Posterior cingulate gyrus (tissue), 11 donors: ENCODE measurements around the gene TBC1D5.
"Not testable (repeated sequence)": the region's sequence is repeated elsewhere in the genome, so short reads cannot be mapped to it uniquely, and the experiment has no call there.

ENCODE experiments used
- DNase-seq, 10 donors: peaks; one replicate each; pipeline versions ENCODE4 v3.0.0 to v3.0.0-alpha.2; 2020 to 2021; ENCODE audit warnings: mixed read lengths in 3 of 10
- intact Hi-C: fragments of 100-400 bp; cut with DNase I; formaldehyde crosslinking; loops from one replicate; pipeline ENCODE4 v1.15.1; 2023

Gene TBC1D5

DNA sequence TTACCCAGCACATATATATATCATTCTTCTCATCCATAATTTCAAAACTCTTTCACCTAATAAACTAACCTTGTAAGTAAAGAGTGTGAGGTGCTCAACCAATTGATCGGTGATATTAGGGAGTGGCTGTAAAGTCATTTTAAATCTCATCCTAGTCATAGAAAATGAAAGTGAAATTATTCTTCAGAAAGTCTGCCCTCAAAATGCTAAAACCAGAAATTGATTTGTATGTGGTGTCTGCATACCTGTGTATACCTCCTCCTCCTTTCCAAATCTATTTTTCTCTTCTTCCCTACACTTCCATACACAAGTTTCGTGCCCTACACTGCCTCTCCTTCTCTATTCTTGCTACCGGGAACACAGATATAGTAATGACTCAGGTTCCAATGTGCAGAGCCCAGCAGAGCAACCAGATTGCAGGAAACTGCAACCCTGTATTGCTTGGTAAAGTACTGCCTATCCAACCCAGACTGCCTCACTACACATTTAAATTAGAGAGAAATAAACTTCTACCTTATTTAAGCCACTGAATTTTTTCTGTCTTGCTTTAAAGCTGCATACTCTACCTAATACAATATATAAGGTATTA, 7.4 kb upstream of the TBC1D5 start:
- intact Hi-C loops, result no loop called here

DNA sequence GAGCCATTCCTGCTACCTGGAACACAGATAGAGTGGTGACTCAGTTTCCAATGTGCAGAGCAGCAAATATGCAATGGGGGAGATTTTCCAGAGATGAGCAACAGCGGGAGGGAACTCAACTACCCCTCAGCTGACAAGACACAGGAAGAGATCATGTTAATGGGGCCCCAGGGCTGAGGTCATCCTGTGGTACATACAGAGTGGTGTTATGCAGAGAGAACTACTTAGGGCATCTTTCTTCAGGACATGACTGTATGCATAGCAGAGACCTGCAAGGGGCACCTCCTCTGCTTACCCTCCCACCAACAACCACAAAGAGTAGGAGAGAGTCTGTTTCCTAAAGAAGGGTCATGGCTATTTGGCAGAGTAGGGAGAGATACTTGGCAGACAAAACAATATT, 6.8 kb upstream of the TBC1D5 start:
- intact Hi-C loops, result no loop called here
- DNase-seq, result no peak

More for the DNA sequence above, 7.4 kb upstream of the TBC1D5 start:
- no peak for DNase-seq

DNA sequence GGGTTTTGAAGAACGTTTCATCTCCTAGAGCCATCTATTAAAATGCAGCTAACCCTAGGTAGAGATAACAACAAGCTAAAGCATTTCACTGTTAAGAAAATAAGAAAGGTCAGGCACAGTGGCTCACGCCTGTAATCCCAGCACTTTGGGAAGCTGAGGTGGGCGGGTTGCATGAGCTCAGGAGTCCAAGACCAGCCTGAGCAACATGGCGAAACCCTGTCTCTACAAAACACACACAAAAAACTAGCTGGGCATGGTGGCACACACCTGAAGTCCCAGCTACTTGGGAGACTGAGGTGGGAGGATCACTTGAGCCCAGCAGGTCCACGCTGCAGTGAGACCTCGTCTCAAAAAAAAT, 5.4 kb upstream of the TBC1D5 start:
- intact Hi-C loops, result no loop called here
- no peak for DNase-seq

DNA sequence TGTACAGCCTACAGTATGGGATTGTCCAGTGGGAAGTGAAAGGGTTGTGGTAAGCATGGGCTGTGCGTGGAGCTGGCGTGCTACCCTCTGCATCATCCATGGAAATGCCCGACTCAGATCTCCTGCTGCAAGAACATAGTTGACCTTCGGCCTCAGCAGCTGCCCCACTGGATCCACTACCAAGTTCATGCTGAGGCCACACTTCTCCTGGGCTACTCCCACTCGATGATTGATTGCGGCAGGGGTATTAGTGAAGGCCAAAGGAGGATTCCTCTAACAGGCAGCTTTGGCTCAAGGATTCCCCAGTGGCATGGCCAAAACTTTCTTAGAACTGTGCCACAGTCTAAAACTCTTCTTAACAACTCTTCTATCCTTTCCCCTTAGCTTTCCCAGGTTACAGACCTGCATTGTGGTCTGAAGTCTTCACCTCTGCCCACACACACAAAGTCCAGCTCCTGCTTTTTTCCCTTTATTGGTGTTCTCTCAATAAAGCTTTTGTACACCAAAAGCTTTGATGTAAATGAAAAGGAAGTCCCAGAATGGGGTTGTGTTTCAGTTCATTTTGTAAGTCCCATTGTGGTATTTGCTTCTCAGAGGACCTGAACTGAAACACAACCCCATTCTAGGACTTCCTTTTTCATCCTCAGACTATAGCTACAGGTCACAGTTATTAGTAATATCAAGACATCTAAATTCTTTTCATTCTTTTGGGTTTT, 4.9 kb upstream of the TBC1D5 start:
- intact Hi-C loops, result no loop called here

DNA sequence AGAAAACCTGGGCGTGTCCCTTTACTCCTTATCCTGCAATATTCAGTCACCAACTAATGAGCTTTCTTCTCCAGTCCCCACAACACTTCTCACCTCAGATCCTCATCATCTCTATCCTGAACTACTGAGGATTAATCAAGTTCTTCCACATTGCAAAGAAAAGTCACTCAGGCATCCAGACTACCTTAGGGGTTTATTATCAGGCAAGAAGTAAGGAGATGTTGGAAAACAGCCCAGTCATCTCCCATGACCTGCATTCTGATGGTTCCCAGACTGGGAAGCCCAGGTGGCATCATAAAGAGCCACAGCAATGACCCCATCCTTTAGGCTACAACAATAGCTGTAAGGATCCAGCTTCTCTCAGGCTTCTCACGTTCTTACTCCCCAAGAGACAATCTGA, 3.5 kb upstream of the TBC1D5 start:
- no peak for DNase-seq
- intact Hi-C loops, result no loop called here

More for the DNA sequence above, 4.9 kb upstream of the TBC1D5 start:
- peak in 2 of 10 donors; percentile 13 to 81 for DNase-seq

DNA sequence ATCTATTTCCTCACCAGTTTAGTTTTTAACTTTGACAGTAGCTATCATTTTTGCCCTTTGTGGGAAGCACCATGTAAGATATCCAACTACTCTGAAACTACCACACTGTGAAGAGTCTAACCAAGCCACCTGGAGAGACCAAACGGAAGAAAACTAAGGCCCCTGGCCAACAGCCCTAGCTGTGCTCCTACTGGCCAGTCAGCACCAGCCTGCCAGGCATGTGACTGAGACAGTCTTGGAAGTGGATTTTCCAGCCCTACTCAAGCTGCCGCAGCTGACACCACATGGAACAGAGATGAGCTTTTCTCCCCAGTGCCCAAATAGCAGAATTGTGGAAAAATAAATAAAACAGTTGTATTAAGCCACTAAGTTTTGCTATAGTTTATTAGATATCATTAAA, 2.9 kb upstream of the TBC1D5 start:
- intact Hi-C loops, result no loop called here
- no peak for DNase-seq

DNA sequence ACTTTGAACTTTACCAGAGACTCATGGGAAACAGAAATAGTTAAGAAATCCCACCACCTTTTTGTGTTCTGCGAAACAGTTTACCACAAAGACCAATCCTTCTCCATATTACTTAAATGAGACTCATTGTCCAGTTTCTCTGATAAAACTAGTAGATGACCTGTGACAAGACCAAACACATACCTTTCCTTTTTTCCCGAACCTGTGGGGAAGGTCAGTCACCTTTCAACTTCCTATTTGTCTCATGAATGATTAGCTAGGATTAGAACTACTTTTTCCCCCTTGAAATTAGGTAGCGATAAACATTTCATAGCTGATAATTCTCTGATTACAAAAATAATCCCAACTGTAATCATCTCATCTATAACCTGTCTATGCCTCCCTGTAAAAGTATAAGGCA, 2.3 kb upstream of the TBC1D5 start:
- no peak for DNase-seq
- intact Hi-C loops, result loop anchor here (5.0 kb wide), 1 partner anchor 97 kb away; no protein-coding TSS in a partner anchor

DNA sequence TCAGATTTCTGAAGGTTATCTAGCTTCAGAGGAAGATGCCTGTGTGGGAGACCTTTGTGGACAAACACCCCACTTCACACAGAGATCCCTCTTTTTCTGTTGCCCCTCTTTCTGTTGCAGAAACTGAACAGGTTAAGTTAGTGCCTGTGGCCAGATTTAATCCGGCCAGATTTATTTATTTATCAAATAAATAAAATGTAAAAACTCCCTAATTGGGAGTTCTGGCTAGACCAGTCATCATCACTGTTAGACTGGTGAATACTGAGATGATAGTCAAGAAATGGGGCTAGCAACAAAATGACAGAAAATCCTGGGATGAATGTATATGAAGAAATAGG, 1.2 kb upstream of the TBC1D5 start:
- intact Hi-C loops, result loop anchor here (2.0 to 5.0 kb wide), 2 partner anchors 96 to 97 kb away; no protein-coding TSS in a partner anchor
- no peak for DNase-seq

DNA sequence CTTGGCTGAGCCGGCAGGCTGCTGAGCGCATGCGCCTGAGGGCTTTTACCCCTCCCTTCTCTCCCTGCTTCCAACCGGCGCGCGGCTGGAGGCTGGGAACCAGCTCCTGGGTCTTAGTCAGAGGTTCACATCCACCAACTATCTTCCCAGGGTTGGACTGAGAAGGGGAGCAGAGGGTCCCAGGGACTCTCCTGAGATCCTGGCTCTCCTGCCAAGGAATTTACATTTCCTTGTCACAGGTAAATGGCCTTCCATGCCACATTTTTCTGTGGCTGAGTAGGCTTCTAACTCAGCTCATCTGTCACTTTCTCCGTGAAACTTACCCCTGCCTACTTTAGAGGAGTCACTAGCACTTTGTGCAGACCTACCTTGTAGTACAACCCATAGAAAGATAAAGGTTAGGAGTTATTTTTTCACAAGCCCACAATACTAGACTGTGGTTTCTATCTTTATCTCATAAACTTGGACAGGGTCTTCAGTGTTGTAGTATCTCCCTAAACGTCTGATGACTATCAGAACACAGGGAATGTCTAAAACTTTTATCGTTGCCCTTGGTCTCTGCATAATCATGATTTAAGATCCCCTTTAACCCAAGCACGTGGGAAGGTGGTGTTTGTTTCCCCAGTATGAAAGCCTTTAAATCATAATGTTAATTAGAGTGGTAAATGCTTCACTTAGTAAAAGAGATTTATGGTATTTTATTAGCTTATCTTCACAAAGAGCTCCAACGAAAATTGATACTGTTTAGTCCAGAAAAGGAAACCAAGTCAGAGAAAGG, 638 bp upstream of the TBC1D5 start:
- intact Hi-C loops, result loop anchor here (2.0 to 5.0 kb wide), 2 partner anchors 96 to 98 kb away; no protein-coding TSS in a partner anchor
- peak in 1 of 10 donors; percentile 91 for DNase-seq

DNA sequence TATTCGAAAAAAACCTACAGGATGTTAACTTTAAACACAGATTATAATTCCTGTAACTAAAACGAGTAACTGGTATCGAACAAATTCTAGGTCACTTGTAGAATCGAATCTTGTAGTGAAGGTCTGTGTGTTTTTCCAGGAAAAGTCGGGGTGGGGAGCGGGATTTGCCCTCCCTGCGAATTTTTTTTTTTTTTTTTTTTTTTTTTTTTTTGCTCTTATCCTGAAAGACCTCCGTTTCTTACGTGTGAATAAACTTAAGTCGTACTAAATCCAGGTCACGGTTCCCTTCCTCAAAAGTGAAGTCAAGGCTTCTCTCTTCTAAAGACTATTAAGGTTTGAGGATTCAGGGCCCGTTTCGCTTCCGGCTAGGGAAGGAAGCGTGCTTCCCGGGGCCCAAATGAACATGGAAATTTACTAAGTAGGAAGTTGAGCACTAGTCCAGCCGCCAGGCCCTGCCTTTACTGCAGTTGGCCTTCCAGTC, 770 bp downstream of the TBC1D5 start:
- intact Hi-C loops, result loop anchor here (2.0 to 5.0 kb wide), 2 partner anchors 94 to 99 kb away; no protein-coding TSS in a partner anchor
- DNase-seq, result no peak

DNA sequence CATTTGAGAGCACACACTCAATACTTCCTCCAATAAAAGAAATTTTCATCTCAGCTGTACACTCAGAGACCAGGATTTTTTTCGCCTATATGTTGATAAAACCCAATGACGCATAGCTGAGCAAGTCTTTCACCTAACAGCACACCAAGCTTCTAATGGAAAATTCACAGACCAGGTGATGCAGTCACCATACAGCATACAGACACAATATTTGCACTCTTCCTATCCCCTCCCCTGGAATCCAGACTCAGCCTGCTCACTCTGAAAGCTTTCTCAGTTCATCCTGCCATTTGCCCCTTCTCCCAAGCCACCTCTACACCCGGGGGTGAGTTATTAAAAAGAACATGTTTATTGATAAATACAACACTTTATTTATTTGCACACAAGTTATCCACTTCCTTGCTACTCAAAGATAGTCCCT, 1.7 kb downstream of the TBC1D5 start:
- intact Hi-C loops, result loop anchor here (5.0 kb wide), 1 partner anchor 93 kb away; no protein-coding TSS in a partner anchor
- no peak for DNase-seq

DNA sequence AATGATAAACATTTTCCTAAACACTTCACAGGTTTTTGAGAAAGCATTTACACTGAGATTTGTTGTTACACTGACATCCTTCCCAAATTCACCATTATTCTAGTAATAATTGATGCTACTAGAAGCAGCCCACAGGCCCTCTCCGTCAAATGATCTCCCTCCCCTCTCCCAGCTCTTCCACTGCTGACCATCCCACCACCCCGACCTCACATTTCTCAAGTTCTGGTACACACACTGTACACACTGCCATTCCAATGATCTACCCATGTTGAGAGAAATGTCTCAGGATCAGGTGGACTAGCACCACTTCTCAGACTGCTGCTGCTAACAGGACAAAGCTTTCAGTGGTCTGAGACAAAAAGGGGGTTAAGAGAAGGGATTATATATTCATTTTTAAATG, 3.5 kb downstream of the TBC1D5 start:
- intact Hi-C loops, result no loop called here

DNA sequence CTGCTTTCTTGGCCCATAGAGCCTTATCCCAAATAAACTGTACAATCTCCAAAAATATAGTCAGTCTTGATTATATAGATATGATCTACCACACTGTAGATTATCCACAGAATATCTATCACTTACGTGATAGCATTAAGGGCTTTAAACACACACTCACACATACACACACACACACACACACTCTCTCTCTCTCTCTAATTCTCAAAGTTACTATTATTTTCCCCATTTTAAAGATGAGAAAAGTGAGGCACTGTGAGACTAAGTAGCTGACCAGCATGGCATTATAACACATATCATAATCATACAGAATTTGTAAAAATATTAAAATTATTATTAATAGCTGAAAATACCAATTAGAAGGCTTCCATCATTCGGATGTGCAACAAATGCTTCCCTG, 4.2 kb downstream of the TBC1D5 start:
- no peak for DNase-seq
- intact Hi-C loops, result no loop called here

More for the DNA sequence above, 3.5 kb downstream of the TBC1D5 start:
- DNase-seq, result no peak

DNA sequence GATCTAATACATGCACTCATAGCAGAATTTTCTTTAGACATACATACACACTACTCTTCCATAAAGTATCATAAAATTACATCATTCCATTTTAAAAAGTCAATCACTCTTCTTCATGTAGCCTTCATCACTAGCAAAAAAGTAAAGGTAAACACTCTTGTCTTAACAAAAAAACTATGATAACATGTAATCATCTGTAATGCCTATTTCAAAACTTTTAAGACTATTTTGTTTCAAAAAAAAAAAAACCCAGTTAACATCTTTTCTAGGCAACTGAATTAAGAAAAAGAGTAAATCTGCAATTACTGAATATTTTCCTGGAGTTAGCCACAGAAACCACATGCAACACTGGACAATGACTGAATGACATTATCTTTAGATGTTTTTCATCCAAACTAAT, 4.8 kb downstream of the TBC1D5 start:
- intact Hi-C loops, result no loop called here
- DNase-seq, result no peak

DNA sequence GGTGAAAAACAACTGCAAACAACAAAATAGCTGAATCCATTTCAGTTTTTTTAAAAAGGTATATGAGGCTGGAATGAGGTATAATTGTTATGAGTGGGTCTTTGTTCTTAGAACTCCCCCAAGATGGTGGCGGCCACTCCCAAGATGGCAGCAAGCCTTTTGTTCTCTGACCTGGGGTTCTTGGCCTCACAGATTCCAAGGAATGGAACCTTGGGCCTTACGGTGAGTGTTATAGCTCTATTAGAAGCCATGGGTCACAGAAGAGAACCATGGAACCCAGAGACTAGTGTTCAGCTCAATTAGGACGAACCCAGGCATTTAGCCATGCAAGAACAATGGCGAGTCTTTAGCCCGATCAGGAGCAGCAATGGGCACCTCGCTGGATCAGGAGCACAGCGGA, 7.1 kb downstream of the TBC1D5 start:
- intact Hi-C loops, result not testable (repeated sequence)

DNA sequence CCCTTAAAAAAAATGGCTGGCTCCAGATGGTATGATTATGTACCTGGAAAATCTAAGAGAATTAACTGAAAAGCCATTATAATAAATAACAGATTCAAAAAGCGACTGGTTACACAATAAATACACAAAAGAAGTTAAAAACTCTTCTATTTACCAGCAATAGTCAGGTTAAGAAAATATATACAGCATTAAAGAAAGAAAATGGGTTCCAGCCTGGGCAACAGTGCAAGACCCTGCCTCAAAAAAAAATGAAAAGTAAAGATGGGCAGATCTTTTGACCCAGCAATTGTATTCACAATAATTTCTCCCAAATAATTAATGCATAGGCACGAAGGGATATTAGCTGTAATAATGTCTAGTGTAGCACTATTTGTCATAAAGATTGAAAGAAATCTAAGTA, 8.7 kb downstream of the TBC1D5 start:
- DNase-seq, result no peak
- intact Hi-C loops, result no loop called here

More for the DNA sequence above, 7.1 kb downstream of the TBC1D5 start:
- DNase-seq, result not testable (repeated sequence)

DNA sequence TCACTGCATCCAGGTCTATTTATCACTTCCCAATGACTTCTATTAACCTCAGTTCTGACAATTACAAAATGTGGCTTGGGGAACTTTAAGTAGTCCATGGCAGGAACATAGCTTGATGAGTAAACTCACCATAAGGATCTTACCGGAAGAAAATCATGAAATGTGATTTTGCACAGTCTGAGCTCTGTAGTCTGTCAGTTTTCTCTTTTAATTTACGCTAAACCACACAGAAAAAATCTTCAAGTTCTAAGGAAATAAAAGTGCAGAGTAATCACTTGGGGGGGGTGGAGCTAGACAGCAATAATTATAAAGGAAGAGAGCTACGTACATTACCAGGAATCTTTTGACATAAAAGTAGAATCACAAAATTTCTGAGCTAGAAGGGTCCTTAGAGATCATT, 9.2 kb downstream of the TBC1D5 start:
- no peak for DNase-seq
- intact Hi-C loops, result no loop called here

DNA sequence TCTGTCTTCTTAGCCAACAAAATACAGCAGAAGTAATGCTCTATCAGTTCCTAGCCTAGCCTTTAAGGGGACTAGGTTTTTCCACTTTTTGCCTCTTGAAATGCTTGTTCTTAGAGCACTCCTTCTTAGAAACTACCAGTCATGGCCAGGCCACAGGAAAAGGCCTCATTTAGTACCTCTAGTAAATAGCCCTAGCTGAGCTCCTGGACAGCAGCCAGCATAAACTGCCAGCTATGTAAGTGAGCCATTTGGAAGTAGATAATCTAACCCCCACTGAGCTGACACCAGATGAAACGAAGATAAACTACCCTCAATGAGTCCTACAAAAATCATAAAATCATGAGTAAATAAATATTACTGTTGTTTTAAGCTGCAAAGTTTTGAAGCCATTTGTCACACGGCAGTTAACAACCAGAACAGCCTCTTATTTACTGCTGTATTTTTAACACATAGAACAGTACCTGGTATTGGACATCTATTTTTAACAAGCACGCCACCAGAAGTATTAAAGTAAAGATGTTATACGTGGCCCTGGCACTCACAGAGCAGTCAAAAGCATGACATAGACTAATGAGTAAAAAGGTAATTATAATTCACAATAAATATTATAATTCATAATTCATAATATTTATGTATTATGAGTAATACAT, 12.0 kb downstream of the TBC1D5 start:
- intact Hi-C loops, result no loop called here
- DNase-seq, result no peak

DNA sequence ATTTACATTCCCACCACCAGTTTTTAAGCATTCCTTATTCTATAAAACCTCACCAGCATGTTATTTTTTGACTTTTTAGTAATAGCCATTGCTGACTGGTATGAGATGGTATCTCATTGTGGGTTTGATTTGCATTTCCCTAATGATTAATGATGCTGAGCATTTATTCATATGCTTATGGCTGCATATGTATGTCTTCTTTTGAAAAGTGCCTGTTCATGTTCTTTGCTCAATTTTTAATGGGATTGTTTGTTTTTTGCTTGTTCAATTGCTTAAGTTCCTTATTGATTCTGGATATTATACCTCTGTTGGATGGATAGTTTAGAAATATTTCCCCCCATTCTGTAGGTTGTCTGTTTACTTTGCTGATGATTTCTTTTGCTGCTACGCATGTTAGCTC, 16.1 kb downstream of the TBC1D5 start:
- DNase-seq, result no peak
- intact Hi-C loops, result no loop called here

DNA sequence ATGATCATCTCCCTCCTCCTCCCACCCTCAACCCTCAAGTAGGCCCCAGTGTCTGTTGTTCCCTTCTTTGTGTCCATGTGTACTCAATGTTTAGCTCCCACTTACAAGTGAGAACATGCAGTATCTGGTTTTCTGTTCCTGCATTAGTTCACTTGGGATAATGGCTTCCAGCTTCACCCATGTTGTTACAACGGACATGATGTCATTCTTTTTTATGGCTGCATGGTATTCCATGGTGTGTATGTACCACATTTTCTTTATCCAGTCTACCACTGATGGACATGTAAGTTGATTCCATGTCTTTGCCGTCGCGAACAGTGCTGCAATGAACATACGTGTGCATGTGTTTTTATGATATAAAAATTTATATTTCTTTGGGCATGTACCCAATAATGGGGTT, 16.6 kb downstream of the TBC1D5 start:
- intact Hi-C loops, DNase-seq: not testable (repeated sequence)

DNA sequence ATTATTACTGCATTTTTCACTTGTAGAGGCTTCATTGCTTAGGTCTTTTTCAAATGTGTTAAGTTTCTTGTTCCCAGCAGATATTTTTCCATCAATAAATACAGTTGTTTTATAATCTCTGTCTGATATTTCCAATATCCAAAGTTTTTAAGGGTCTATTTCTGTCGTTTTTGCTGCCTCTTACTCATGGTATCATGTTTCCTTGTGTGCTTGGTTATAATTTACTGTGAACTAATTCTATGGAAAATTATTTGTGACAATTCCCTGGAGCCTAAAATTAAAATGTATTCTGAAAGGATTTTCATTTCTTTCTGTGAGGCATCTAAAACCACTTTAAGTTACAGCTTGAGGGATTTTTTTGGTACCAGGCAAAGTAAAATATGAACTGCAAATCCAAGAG, 17.5 kb downstream of the TBC1D5 start:
- intact Hi-C loops, result no loop called here
- DNase-seq, result no peak
